AG09309 (cell line): ENCODE results near the gene AGAP5.
"Not testable (repeated sequence)": the region's sequence is repeated elsewhere in the genome, so short reads cannot be mapped to it uniquely, and the experiment has no call there.

Source experiments
- DNase-seq: peaks from one replicate; pipeline ENCODE4 v3.0.0-alpha.2; 2010; ENCODE audit warnings: low read depth
- H3K4me3 ChIP-seq: 2 replicates; pipeline ENCODE4 v1.5.1; 2011; ENCODE audit warnings: mild to moderate bottlenecking, low read depth, low read length, moderate library complexity; ENCODE audit not compliant: control insufficient read depth
- TF ChIP-seq, protein P1 (sequence below): IDR thresholded peaks from 2 replicates; pipeline ENCODE4 v1.5.1; 2011; ENCODE audit warnings: mild to moderate bottlenecking, low read depth, low read length, inconsistent platforms; ENCODE audit not compliant: insufficient read depth, control insufficient read depth; ENCODE audit errors: missing control alignments

AGAP5 gene

GRCh38 chr10:73690755-73691154, 7.2 kb downstream of the AGAP5 start:
- DNase-seq, H3K4me3 ChIP-seq: not testable (repeated sequence)

GRCh38 chr10:73689596-73689995, 8.3 kb downstream of the AGAP5 start:
- not testable (repeated sequence) for DNase-seq, H3K4me3 ChIP-seq

- DNase-seq, H3K4me3 ChIP-seq: not testable (repeated sequence)
Observed at GRCh38 chr10:73687641-73688040, 10.3 kb downstream of the AGAP5 start.

DNA sequence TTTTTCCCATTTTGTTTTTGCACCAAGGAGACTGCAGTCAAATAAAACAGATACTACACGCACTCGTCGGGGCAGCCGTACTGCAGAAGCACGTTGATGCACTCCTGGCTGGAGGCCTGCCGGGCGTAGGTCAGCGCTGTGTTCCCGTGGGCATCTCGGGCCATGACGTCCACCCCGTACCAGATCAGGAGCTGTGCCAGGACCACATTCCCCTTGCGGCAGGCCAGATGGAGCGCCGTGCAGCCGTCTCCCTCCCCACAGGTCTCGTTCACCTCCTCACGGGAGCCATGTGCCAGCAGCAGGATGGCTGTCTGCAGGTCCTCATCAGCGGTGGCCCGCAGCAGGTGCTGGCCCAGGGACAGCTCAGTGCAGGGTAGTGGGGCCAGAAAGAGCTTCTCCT, 23.4 kb downstream of the AGAP5 start:
- not testable (repeated sequence) for DNase-seq, H3K4me3 ChIP-seq

DNA sequence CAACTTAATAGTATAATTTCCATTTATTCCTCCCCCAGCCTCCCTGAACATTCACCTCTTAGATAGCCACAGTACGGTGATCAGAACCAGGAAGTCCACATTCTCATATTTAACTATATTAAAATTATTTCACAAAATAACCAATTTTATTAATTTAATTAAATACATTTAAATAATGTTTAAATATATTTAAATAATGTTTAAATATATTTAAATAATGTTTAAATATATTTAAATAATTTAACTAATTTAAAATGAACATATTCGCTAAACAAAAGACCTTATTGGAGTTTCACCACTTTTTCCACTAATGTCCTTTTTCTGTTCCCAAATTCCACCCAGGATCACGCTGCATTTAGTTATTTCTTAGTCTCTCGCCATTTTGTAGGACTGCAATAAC, 29.5 kb downstream of the AGAP5 start:
- H3K4me3 ChIP-seq, DNase-seq: not testable (repeated sequence)

- H3K4me3 ChIP-seq: not testable (repeated sequence)
- DNase-seq: peak; percentile 21
Observed at GRCh38 chr10:73666153-73666809, 31.6 kb downstream of the AGAP5 start.

GRCh38 chr10:73665581-73665980, 32.3 kb downstream of the AGAP5 start:
- not testable (repeated sequence) for H3K4me3 ChIP-seq, DNase-seq

GRCh38 chr10:73664156-73665040, 33.5 kb downstream of the AGAP5 start:
- not testable (repeated sequence) for DNase-seq, H3K4me3 ChIP-seq

DNA sequence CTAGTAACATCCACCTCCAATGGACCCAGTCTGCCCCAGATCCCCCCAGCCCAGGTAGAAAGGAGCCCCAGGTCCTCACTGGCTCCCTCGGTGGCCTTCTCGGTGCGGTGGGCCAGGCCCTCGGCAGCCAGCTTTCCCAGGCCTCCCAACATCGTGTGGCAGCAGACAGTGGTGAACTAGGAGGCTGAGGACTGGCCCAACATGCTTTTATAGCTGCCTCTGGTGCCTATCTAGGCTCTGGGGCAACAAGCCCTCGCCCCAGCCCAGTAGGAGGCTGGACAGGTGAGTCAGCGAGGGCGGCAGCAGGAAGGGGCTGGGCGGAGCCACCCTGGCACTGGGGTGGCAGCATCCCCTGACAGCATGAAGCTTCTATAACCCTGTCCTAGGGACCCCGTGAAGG, 34.3 kb downstream of the AGAP5 start:
- not testable (repeated sequence) for H3K4me3 ChIP-seq, DNase-seq

DNA sequence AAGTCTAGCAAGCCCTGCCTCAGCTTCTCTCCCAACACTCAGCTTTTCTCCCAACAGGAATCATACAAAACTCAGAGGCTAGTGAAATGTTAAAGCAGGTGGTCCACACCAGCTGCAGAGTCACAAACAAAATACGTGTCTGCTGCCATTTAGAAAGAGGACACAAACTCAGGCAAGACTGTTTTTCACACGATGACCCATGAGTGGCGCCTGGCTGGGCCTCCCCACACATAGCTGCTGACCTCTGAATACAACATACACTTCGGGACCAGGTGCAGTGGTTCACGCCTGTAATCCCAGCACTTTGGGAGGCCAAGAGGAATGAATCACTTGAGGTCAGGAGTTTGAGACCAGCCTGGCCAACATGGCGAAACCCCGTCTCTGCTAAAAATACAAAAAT, 35.2 kb downstream of the AGAP5 start:
- H3K4me3 ChIP-seq, DNase-seq: not testable (repeated sequence)

- TF ChIP-seq, protein P1, sequence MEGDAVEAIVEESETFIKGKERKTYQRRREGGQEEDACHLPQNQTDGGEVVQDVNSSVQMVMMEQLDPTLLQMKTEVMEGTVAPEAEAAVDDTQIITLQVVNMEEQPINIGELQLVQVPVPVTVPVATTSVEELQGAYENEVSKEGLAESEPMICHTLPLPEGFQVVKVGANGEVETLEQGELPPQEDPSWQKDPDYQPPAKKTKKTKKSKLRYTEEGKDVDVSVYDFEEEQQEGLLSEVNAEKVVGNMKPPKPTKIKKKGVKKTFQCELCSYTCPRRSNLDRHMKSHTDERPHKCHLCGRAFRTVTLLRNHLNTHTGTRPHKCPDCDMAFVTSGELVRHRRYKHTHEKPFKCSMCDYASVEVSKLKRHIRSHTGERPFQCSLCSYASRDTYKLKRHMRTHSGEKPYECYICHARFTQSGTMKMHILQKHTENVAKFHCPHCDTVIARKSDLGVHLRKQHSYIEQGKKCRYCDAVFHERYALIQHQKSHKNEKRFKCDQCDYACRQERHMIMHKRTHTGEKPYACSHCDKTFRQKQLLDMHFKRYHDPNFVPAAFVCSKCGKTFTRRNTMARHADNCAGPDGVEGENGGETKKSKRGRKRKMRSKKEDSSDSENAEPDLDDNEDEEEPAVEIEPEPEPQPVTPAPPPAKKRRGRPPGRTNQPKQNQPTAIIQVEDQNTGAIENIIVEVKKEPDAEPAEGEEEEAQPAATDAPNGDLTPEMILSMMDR: no peak
- no peak for DNase-seq
Observed at GRCh38 chr10:73655990-73656298, 42.0 kb downstream of the AGAP5 start, which contains the start of gene SYNPO2L. SYNPO2L (minus strand) TSS chr10:73656029; CDS start chr10:73655922, 107 bp downstream.

DNA sequence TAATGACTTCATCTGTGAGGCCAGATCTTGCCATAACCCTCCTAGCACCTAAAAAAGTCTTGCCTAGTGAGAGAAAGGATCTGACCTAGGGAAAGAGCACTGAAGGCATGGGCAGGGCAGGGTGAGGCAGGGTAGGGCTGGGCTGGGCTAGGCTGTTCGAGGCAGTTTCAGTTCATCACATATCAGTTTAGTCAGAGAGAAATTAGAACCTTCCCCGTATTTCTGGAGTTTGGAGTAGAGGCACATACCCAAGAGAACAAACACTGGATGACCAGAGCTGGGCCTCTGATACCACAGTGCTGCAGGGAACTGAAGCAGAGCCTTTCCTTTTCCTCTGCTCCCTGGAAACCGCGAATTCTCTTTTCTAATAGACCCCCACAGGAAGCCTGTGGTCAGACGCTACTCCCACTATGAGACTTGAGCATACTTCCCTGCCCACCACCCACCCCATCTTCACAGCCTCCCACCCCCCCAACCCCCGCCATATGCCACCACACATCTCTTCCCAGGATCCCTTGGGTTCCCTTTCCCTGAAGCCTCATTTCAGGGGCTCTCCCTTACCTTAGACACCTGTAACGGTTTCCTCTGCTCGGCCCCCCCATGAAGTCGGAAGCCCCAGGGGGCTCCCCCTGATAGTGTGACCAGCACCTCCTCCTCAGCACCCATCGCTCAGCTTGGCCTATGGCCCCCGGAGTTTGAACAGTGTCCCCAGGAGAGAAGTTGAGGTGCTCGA, 42.5 kb downstream of the AGAP5 start:
- no peak overlapping the region for H3K4me3 ChIP-seq
- DNase-seq: no peak
- TF ChIP-seq, protein P1: no peak

More at GRCh38 chr10:73655990-73656298, 42.0 kb downstream of the AGAP5 start, which contains the start of gene SYNPO2L:
- no peak within 1 kb of the TSS for H3K4me3 ChIP-seq
